ENCODE data around the gene MEGF6. TPM values are rescaled to one million over a fixed set of nuclear protein-coding genes. Genes with fewer than 3 reads are reported as not detected.

Gene MEGF6
- total RNA-seq, 1 experiment from 2014 or later = 21.3 TPM

DNA sequence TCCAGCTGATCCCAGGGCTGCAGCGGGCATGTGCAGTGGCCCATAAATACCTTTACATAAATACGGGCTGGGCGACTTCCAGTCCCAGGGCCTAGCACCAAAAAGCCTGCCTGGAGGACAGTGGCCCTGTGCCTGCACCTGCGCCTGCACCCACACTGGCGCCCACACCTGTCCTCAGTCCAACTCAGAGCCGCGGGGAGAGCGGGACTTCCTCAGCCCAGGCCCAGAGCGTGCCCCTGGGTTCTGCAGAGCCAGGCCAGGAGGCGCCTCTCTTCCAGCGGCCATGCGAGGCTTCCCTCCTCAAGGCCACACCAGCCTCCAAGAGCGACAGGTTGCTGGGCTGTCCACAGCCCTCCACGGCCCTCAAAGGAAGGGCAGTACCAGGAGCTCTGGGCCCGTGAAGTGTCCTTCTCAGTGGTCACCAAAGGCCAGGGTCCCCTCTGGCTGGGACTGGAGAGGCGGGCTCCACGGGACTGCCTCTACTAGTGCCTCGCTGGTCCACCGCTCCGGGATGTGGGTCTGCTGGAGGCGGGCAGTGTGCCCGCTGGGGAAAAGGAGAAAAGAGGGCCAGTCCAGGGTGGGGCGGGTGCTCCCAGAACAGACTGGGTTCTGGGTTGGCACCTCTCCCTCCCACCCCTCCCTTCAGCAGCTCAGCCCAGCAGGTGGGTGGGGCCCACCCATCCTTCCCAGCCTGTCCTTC, 121.1 kb downstream of the MEGF6 start:
- Histone ChIP-seq H2AK5ac (ENCODE audit: insufficient read length, low read length) (no peak overlapping the region), H4K8ac (replicated peaks; ENCODE audit: insufficient read length, low read depth, low read length) (no peak overlapping the region), H3K14ac (ENCODE audit: insufficient read depth, low read length) (no peak overlapping the region), H2BK20ac (ENCODE audit: low read depth, low read length, poor library complexity, severe bottlenecking) (no peak overlapping the region), H3T11ph (ENCODE audit: low read length) (no peak overlapping the region), H4K5ac (ENCODE audit: insufficient read length, low read depth, low read length) (no peak overlapping the region), H2BK15ac (ENCODE audit: low read depth, low read length) (no peak overlapping the region), H3K27ac (ENCODE audit: insufficient read length, low read depth, low read length) (no peak overlapping the region), H3K4me1 (ENCODE audit: insufficient read depth, low read length) (no peaks in the 10 kb centered on the region), H2BK120ac (ENCODE audit: low read depth, low read length, poor library complexity, severe bottlenecking) (no peak overlapping the region), H3K9me3 (ENCODE audit: control insufficient read depth, low read depth, low read length) (no peaks in the 10 kb centered on the region), H4K20me1 (ENCODE audit: control insufficient read depth, insufficient read depth, insufficient read length) (no peaks in the 10 kb centered on the region), H3K27me3 (ENCODE audit: insufficient read depth, low read length) (no peaks in the 10 kb centered on the region), H3K79me1 (ENCODE audit: insufficient read depth, low read depth, low read length, poor library complexity, severe bottlenecking) (no peaks in the 10 kb centered on the region), H2AFZ (ENCODE audit: low read length) (no peak overlapping the region), H2BK12ac (ENCODE audit: insufficient read length, low read depth, low read length) (no peak overlapping the region), H3K9ac (ENCODE audit: extremely low read depth, insufficient read length, low read length) (no peak overlapping the region), H3K79me2 (ENCODE audit: insufficient read depth, low read length) (no peaks in the 10 kb centered on the region), H2BK5ac (ENCODE audit: insufficient read length, low read length) (no peak overlapping the region), H4K91ac (ENCODE audit: insufficient read length, low read depth, low read length) (no peak overlapping the region), H3K23ac (ENCODE audit: insufficient read length, low read depth, low read length) (no peak overlapping the region), H3K18ac (ENCODE audit: insufficient read length, low read depth, low read length) (no peak overlapping the region), H3K56ac (ENCODE audit: insufficient read length, low read depth, low read length) (no peak overlapping the region), H3K4ac (ENCODE audit: low read depth, low read length) (no peak overlapping the region), H3K23me2 (ENCODE audit: insufficient read length, low read depth, low read length, poor library complexity, severe bottlenecking) (no peaks in the 10 kb centered on the region), H3K4me2 (ENCODE audit: insufficient read depth, insufficient read length, low read length) (no peak overlapping the region)
- Mint-ChIP-seq H3K27me3 (ENCODE audit: low read depth) (peaks cover 3% of the 10 kb centered on the region), H3K36me3 (ENCODE audit: insufficient read depth in 1 of 3, low read depth in 3 of 3) (peaks cover 7 to 31% (median 16%) of the 10 kb centered on the region in 3 experiments; a peak in 6 of 7 replicates), H3K9me3 (peaks cover 7 to 32% of the 10 kb centered on the region in 2 experiments; a peak in 4 of 5 replicates), H3K4me1 (peaks cover 2 to 3% of the 10 kb centered on the region in 2 experiments; a peak in 2 of 4 replicates), H3K27ac (no peak overlapping the region), H3K4me3 (no peak overlapping the region)
- TF ChIP-seq, protein P1, sequence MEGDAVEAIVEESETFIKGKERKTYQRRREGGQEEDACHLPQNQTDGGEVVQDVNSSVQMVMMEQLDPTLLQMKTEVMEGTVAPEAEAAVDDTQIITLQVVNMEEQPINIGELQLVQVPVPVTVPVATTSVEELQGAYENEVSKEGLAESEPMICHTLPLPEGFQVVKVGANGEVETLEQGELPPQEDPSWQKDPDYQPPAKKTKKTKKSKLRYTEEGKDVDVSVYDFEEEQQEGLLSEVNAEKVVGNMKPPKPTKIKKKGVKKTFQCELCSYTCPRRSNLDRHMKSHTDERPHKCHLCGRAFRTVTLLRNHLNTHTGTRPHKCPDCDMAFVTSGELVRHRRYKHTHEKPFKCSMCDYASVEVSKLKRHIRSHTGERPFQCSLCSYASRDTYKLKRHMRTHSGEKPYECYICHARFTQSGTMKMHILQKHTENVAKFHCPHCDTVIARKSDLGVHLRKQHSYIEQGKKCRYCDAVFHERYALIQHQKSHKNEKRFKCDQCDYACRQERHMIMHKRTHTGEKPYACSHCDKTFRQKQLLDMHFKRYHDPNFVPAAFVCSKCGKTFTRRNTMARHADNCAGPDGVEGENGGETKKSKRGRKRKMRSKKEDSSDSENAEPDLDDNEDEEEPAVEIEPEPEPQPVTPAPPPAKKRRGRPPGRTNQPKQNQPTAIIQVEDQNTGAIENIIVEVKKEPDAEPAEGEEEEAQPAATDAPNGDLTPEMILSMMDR (conservative IDR thresholded peaks at IDR 0.05) = no peak
- no CpG with 5 or more reads among the region's 23 CpGs for WGBS (ENCODE audit: extremely low coverage, insufficient read length, low lambda C conversion rate)
- DNase-seq = no peak
